NCI-H2171 treated with DMSO at 0.1 percent for 48 hours (cell line): ENCODE measurements around the gene IL27RA.
"Not testable (repeated sequence)": the region's sequence is repeated elsewhere in the genome, so short reads cannot be mapped to it uniquely, and the experiment has no call there.

Source experiments
- DNase-seq: peaks from one replicate; lab custom pipeline; 2025; lab: John Stamatoyannopoulos, UW

Gene IL27RA

GRCh38 chr19:13999085-13999484, 32.5 kb upstream of the IL27RA start:
- no peak for DNase-seq

GRCh38 chr19:14000691-14001375, 30.7 kb upstream of the IL27RA start:
- no peak for DNase-seq

GRCh38 chr19:14002571-14003250, 28.9 kb upstream of the IL27RA start:
- no peak for DNase-seq

GRCh38 chr19:14003251-14004055, 28.1 kb upstream of the IL27RA start:
- DNase-seq, result no peak

GRCh38 chr19:14004619-14005348, 26.8 kb upstream of the IL27RA start:
- no peak for DNase-seq

GRCh38 chr19:14005349-14006084, 26.0 kb upstream of the IL27RA start:
- peak; percentile 72 for DNase-seq

GRCh38 chr19:14006085-14006765, 25.3 kb upstream of the IL27RA start, which contains the start of gene RFX1:
TSS of gene RFX1 (minus strand) at chr19:14006320. CDS start at chr19:13993843, 12,477 bp downstream.
- peak; percentile 100 for DNase-seq

- DNase-seq, result no peak
Measured at GRCh38 chr19:14006766-14007562, 24.6 kb upstream of the IL27RA start.

- DNase-seq, result no peak
Measured at GRCh38 chr19:14012378-14012915, 19.1 kb upstream of the IL27RA start.

- no peak for DNase-seq
Measured at GRCh38 chr19:14015524-14016035, 16.0 kb upstream of the IL27RA start.

- no peak for DNase-seq
Measured at GRCh38 chr19:14019100-14019499, 12.5 kb upstream of the IL27RA start.

GRCh38 chr19:14019739-14020138, 11.8 kb upstream of the IL27RA start:
- DNase-seq, result not testable (repeated sequence)

GRCh38 chr19:14021474-14021873, 10.1 kb upstream of the IL27RA start:
- no peak for DNase-seq

- DNase-seq, result no peak
Measured at GRCh38 chr19:14022469-14022868, 9.1 kb upstream of the IL27RA start.

GRCh38 chr19:14023404-14024235, 7.9 kb upstream of the IL27RA start:
- no peak for DNase-seq

GRCh38 chr19:14026652-14027192, 4.8 kb upstream of the IL27RA start:
- not testable (repeated sequence) for DNase-seq

GRCh38 chr19:14027856-14028450, 3.6 kb upstream of the IL27RA start, which contains the start of gene RLN3:
TSS of gene RLN3 (plus strand) at chr19:14028148. CDS start at chr19:14028205, 57 bp downstream.
- DNase-seq, result no peak

GRCh38 chr19:14028901-14029300, 2.7 kb upstream of the IL27RA start:
- DNase-seq, result no peak
